H9 (cell line): ENCODE measurements around the gene RPL37. TPM values are rescaled to one million over a fixed set of nuclear protein-coding genes. Genes with fewer than 3 reads are reported as not detected.

Experiments
- DNase-seq: peaks from one replicate; pipeline ENCODE4 v3.0.0-alpha.2; 2017
- H2AFZ ChIP-seq: one replicate; pipeline ENCODE4 v1.6.1; 2013; ENCODE audit warnings: mild to moderate bottlenecking, low read length, control low read depth, moderate library complexity
- H2AK5ac ChIP-seq: 2 replicates; pipeline ENCODE4 v1.6.1; 2013; ENCODE audit warnings: low read length, control low read depth, mixed read lengths; ENCODE audit not compliant: insufficient read length
- H2BK120ac ChIP-seq: one replicate; pipeline ENCODE4 v1.6.1; 2013; ENCODE audit warnings: low read depth, mild to moderate bottlenecking, low read length, control low read depth, inconsistent platforms; ENCODE audit not compliant: poor library complexity, severe bottlenecking
- H2BK12ac ChIP-seq: 2 replicates; pipeline ENCODE4 v1.6.1; 2013; ENCODE audit warnings: low read length, control low read depth, mixed read lengths, low read depth; ENCODE audit not compliant: insufficient read length
- H2BK15ac ChIP-seq: 2 replicates; pipeline ENCODE4 v1.6.1; 2013; ENCODE audit warnings: low read depth, low read length, control low read depth
- H2BK20ac ChIP-seq: one replicate; pipeline ENCODE4 v1.6.1; 2013; ENCODE audit warnings: low read depth, mild to moderate bottlenecking, low read length, control low read depth, inconsistent platforms; ENCODE audit not compliant: poor library complexity, severe bottlenecking
- H2BK5ac ChIP-seq: 2 replicates; pipeline ENCODE4 v1.6.1; 2013; ENCODE audit warnings: low read length, control low read depth, mixed read lengths; ENCODE audit not compliant: insufficient read length
- H3K14ac ChIP-seq: 2 replicates; pipeline ENCODE4 v1.6.1; 2013; ENCODE audit warnings: low read length, control low read depth; ENCODE audit not compliant: insufficient read depth
- H3K18ac ChIP-seq: 2 replicates; pipeline ENCODE4 v1.6.1; 2013; ENCODE audit warnings: low read depth, mild to moderate bottlenecking, mixed read lengths, low read length, control low read depth; ENCODE audit not compliant: insufficient read length
- H3K23ac ChIP-seq: 2 replicates; pipeline ENCODE4 v1.6.1; 2013; ENCODE audit warnings: low read length, control low read depth, mixed read lengths, low read depth; ENCODE audit not compliant: insufficient read length
- H3K23me2 ChIP-seq: 2 replicates; pipeline ENCODE4 v1.6.1; 2013; ENCODE audit warnings: low read depth, mild to moderate bottlenecking, mixed read lengths, low read length, control low read depth; ENCODE audit not compliant: insufficient read length, poor library complexity, severe bottlenecking
- H3K27ac ChIP-seq: 2 replicates; pipeline ENCODE4 v1.5.1; 2013; ENCODE audit warnings: low read length, control low read depth, mixed read lengths, low read depth; ENCODE audit not compliant: insufficient read length
- H3K27me3 ChIP-seq: 2 replicates; pipeline ENCODE4 v1.6.1; 2013; ENCODE audit warnings: low read length, control low read depth, inconsistent platforms; ENCODE audit not compliant: insufficient read depth
- H3K4ac ChIP-seq: 2 replicates; pipeline ENCODE4 v1.6.1; 2013; ENCODE audit warnings: low read depth, mild to moderate bottlenecking, control low read depth, inconsistent platforms, low read length, moderate library complexity
- H3K4me1 ChIP-seq: 2 replicates; pipeline ENCODE4 v1.6.1; 2013; ENCODE audit warnings: low read length, control low read depth, inconsistent platforms; ENCODE audit not compliant: insufficient read depth
- H3K4me2 ChIP-seq: 2 replicates; pipeline ENCODE4 v1.6.1; 2013; ENCODE audit warnings: low read length, control low read depth, mixed read lengths; ENCODE audit not compliant: insufficient read length, insufficient read depth
- H3K56ac ChIP-seq: 2 replicates; pipeline ENCODE4 v1.6.1; 2013; ENCODE audit warnings: low read depth, mild to moderate bottlenecking, mixed read lengths, low read length, control low read depth; ENCODE audit not compliant: insufficient read length
- H3K79me1 ChIP-seq: 2 replicates; pipeline ENCODE4 v1.6.1; 2013; ENCODE audit warnings: low read depth, mild to moderate bottlenecking, moderate library complexity, low read length, control low read depth, inconsistent platforms; ENCODE audit not compliant: insufficient read depth, poor library complexity, severe bottlenecking
- H3K79me2 ChIP-seq: 2 replicates; pipeline ENCODE4 v1.6.1; 2013; ENCODE audit warnings: low read length, control low read depth, inconsistent platforms; ENCODE audit not compliant: insufficient read depth
- H3K9ac ChIP-seq: 2 replicates; pipeline ENCODE4 v1.6.1; 2013; ENCODE audit warnings: low read length, control low read depth, mixed read lengths; ENCODE audit not compliant: insufficient read length; ENCODE audit errors: extremely low read depth
- H3K9me3 ChIP-seq: one replicate; pipeline ENCODE4 v1.6.1; 2013; ENCODE audit warnings: low read depth, low read length, inconsistent platforms; ENCODE audit not compliant: control insufficient read depth
- H3T11ph ChIP-seq: one replicate; pipeline ENCODE4 v1.6.1; 2013; ENCODE audit warnings: mild to moderate bottlenecking, low read length, control low read depth, inconsistent platforms
- H4K20me1 ChIP-seq: one replicate; pipeline ENCODE4 v1.6.1; 2013; ENCODE audit not compliant: control insufficient read depth, insufficient read length, insufficient read depth
- H4K5ac ChIP-seq: 2 replicates; pipeline ENCODE4 v1.6.1; 2013; ENCODE audit warnings: low read depth, mild to moderate bottlenecking, mixed read lengths, low read length, control low read depth; ENCODE audit not compliant: insufficient read length
- H4K8ac ChIP-seq: replicated peaks from 2 replicates; pipeline ENCODE4 v1.6.1; 2013; ENCODE audit warnings: low read length, control low read depth, mixed read lengths, low read depth; ENCODE audit not compliant: insufficient read length
- H4K91ac ChIP-seq: 2 replicates; pipeline ENCODE4 v1.6.1; 2013; ENCODE audit warnings: low read depth, mild to moderate bottlenecking, moderate library complexity, mixed read lengths, low read length, control low read depth; ENCODE audit not compliant: insufficient read length
- H3K27ac Mint-ChIP-seq, 3 experiments: 2 replicates in 2 of 3; 3 replicates in 1 of 3; pipeline ENCODE4 v1.8.0; 2020 to 2021; ENCODE audit warnings: mixed read lengths in 3 of 3, mild to moderate bottlenecking in 1 of 3, moderate library complexity in 1 of 3
- H3K27me3 Mint-ChIP-seq: 2 replicates; pipeline ENCODE4 v1.8.0; 2021; ENCODE audit warnings: low read depth, mild to moderate bottlenecking, moderate library complexity, mixed read lengths
- H3K36me3 Mint-ChIP-seq, 3 experiments: 2 replicates in 2 of 3; 3 replicates in 1 of 3; pipeline ENCODE4 v1.8.0; 2020 to 2021; ENCODE audit warnings: low read depth in 3 of 3, mixed read lengths in 3 of 3; ENCODE audit not compliant: insufficient read depth in 1 of 3
- H3K4me1 Mint-ChIP-seq, 2 experiments: 2 replicates each; pipeline ENCODE4 v1.8.0; 2020; ENCODE audit warnings: mixed read lengths in 2 of 2
- H3K4me3 Mint-ChIP-seq, 2 experiments: 2 replicates in 1 of 2; 3 replicates in 1 of 2; pipeline ENCODE4 v1.8.0; 2020 to 2021; ENCODE audit warnings: mild to moderate bottlenecking in 2 of 2, mixed read lengths in 2 of 2, moderate library complexity in 1 of 2
- H3K9me3 Mint-ChIP-seq, 2 experiments: 2 replicates in 1 of 2; 3 replicates in 1 of 2; pipeline ENCODE4 v1.8.0; 2020; ENCODE audit warnings: mild to moderate bottlenecking in 2 of 2, mixed read lengths in 2 of 2, moderate library complexity in 1 of 2
- WGBS: extraction: QIAGEN DNeasy Blood & Tissue Kit; methylation state at CpG from one replicate; pipeline ENCODE4 v1.1.7; 2013; ENCODE audit warnings: missing lambda C conversion rate, low lambda C conversion rate, mixed read lengths; ENCODE audit not compliant: insufficient read length; ENCODE audit errors: extremely low coverage; 5-methylcytosine and 5-hydroxymethylcytosine counted together
- total RNA-seq: library from RNA; stranded (reverse); gene quantifications from 2 replicates; pipeline ENCODE4 v1.2.1, GENCODE V29; 2021
- TF ChIP-seq, protein P1 (sequence below): fragments of 200-600 bp; sonication (generic); conservative IDR thresholded peaks from 3 replicates; pipeline ENCODE4 v1.8.0; 2021; ENCODE audit warnings: antibody characterized with exemption, mild to moderate bottlenecking

RPL37 gene
- total RNA-seq, 1 experiment from 2014 or later, result 1,735 TPM

GRCh38 chr5:40877371-40877988 lies 42.5 kb upstream of the RPL37 start:
- no peak overlapping the region for H3K4me3 Mint-ChIP-seq
- peaks cover 2 to 19% (median 12%) of the 10 kb centered on the region in 3 experiments; a peak in 6 of 7 replicates for H3K36me3 Mint-ChIP-seq
- no peak overlapping the region for H2BK15ac ChIP-seq
- H3T11ph ChIP-seq, result no peak overlapping the region
- H3K4me2 ChIP-seq, result no peak overlapping the region
- H3K27ac Mint-ChIP-seq, result no peak overlapping the region
- no peak overlapping the region for H2AK5ac ChIP-seq
- H3K9me3 Mint-ChIP-seq, result peaks cover 18 to 22% of the 10 kb centered on the region in 2 experiments
- peaks cover 3% of the 10 kb centered on the region for H3K9me3 ChIP-seq
- H3K9ac ChIP-seq, result no peak overlapping the region
- no peak overlapping the region for H3K27ac ChIP-seq
- H3K23ac ChIP-seq, result no peak overlapping the region
- no peaks in the 10 kb centered on the region for H3K27me3 Mint-ChIP-seq
- H4K8ac ChIP-seq, result no peak overlapping the region
- no peaks in the 10 kb centered on the region for H3K23me2 ChIP-seq
- H4K5ac ChIP-seq, result no peak overlapping the region
- no peak overlapping the region for H3K56ac ChIP-seq
- H3K4ac ChIP-seq, result no peak overlapping the region
- no peak overlapping the region for H2AFZ ChIP-seq
- H3K4me1 ChIP-seq, result no peaks in the 10 kb centered on the region
- H3K27me3 ChIP-seq, result no peaks in the 10 kb centered on the region
- no CpG with 5 or more reads among the region's 6 CpGs for WGBS
- H2BK20ac ChIP-seq, result no peak overlapping the region
- H3K18ac ChIP-seq, result no peak overlapping the region
- no peaks in the 10 kb centered on the region for H3K79me2 ChIP-seq
- H2BK12ac ChIP-seq, result no peak overlapping the region
- no peak overlapping the region for H2BK5ac ChIP-seq
- DNase-seq, result no peak
- TF ChIP-seq, protein P1, sequence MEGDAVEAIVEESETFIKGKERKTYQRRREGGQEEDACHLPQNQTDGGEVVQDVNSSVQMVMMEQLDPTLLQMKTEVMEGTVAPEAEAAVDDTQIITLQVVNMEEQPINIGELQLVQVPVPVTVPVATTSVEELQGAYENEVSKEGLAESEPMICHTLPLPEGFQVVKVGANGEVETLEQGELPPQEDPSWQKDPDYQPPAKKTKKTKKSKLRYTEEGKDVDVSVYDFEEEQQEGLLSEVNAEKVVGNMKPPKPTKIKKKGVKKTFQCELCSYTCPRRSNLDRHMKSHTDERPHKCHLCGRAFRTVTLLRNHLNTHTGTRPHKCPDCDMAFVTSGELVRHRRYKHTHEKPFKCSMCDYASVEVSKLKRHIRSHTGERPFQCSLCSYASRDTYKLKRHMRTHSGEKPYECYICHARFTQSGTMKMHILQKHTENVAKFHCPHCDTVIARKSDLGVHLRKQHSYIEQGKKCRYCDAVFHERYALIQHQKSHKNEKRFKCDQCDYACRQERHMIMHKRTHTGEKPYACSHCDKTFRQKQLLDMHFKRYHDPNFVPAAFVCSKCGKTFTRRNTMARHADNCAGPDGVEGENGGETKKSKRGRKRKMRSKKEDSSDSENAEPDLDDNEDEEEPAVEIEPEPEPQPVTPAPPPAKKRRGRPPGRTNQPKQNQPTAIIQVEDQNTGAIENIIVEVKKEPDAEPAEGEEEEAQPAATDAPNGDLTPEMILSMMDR, result no peak
- H3K14ac ChIP-seq, result no peak overlapping the region
- no peaks in the 10 kb centered on the region for H4K20me1 ChIP-seq
- H4K91ac ChIP-seq, result no peak overlapping the region
- H3K79me1 ChIP-seq, result no peaks in the 10 kb centered on the region
- H2BK120ac ChIP-seq, result no peak overlapping the region
- H3K4me1 Mint-ChIP-seq, result no peaks in the 10 kb centered on the region
